C4-2B (cell line): Measurements from ENCODE around the gene PCDHGA3.
"Not testable (repeated sequence)": the region's sequence is repeated elsewhere in the genome, so short reads cannot be mapped to it uniquely, and the experiment has no call there.

Experiments
- H3K27ac ChIP-seq: fragments of 450-650 bp; 2 replicates; pipeline ENCODE4 v1.5.1; 2017
- ZFX ChIP-seq: fragments of 450-650 bp; IDR thresholded peaks from 2 replicates; pipeline ENCODE4 v1.6.1; 2017
- TF ChIP-seq, protein P1 (sequence below): fragments of 450-650 bp; conservative IDR thresholded peaks from 2 replicates; pipeline ENCODE4 v1.5.1; 2017; ENCODE audit warnings: mild to moderate bottlenecking

PCDHGA3 gene

DNA sequence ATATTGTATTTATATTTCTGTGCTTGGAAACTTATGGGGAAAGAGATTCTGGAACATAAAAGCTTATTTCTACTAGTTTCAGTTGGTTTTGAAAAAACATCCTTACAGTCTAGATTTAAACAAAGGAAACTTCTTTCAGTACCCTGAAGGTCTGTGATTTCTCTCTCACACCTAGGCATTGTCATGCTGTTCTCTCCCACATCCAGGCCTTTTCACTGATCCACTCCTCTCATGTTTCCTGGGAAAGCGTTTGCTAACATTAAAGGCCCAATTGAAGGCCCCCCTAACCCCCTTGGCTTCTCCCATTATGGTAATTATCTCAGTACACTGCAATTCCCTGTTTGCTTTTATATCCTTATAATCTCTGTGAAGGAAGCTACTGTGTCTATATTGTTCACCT, 856 bp upstream of the PCDHGA3 start:
- TF ChIP-seq ZFX, result no peak
- TF ChIP-seq, protein P1, sequence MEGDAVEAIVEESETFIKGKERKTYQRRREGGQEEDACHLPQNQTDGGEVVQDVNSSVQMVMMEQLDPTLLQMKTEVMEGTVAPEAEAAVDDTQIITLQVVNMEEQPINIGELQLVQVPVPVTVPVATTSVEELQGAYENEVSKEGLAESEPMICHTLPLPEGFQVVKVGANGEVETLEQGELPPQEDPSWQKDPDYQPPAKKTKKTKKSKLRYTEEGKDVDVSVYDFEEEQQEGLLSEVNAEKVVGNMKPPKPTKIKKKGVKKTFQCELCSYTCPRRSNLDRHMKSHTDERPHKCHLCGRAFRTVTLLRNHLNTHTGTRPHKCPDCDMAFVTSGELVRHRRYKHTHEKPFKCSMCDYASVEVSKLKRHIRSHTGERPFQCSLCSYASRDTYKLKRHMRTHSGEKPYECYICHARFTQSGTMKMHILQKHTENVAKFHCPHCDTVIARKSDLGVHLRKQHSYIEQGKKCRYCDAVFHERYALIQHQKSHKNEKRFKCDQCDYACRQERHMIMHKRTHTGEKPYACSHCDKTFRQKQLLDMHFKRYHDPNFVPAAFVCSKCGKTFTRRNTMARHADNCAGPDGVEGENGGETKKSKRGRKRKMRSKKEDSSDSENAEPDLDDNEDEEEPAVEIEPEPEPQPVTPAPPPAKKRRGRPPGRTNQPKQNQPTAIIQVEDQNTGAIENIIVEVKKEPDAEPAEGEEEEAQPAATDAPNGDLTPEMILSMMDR, result no peak
- H3K27ac ChIP-seq, result no peak overlapping the region

DNA sequence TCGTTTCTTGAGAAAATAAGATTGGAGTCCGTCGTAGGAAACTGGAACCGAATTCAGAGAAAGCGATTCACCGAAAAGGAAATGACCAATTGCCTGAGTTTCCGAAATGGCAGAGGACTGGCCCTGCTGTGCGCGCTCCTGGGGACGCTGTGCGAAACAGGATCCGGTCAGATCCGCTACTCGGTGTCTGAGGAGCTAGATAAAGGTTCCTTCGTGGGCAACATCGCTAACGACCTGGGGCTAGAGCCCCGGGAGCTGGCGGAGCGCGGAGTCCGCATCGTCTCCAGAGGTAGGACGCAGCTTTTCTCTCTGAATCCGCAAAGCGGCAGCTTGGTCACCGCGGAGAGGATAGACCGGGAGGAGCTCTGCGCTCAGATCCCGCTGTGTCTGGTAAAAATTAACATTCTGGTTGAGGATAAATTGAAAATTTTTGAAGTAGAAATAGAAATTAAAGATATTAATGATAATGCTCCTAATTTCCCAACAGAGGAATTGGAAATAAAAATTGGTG, 379 bp downstream of the PCDHGA3 start:
- no peak overlapping the region for H3K27ac ChIP-seq
- TF ChIP-seq ZFX, result no peak
- TF ChIP-seq, protein P1, result peak; percentile 35

DNA sequence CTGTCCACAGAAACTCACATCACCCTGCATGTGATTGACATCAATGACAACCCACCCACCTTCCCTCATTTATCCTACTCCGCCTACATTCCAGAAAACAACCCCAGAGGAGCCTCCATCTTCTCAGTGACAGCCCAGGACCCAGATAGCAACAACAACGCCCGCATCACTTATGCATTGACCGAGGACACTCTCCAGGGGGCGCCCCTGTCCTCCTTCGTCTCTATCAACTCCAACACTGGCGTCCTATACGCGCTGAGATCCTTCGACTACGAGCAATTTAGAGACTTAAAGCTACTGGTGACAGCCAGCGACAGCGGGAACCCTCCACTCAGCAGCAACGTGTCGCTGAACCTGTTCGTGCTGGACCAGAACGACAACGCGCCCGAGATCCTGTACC, 1.7 kb downstream of the PCDHGA3 start:
- H3K27ac ChIP-seq, result no peak overlapping the region
- TF ChIP-seq, protein P1, result peak; percentile 25
- TF ChIP-seq ZFX, result no peak

DNA sequence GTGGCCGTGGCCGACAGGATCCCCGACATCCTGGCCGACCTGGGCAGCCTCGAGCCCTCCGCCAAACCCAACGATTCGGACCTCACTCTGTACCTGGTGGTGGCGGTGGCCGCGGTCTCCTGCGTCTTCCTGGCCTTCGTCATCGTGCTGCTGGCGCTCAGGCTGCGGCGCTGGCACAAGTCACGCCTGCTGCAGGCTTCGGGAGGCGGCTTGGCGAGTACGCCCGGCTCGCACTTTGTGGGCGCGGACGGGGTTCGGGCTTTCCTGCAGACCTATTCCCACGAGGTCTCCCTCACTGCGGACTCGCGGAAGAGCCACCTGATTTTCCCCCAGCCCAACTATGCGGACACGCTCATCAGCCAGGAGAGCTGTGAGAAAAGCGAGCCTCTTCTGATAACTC, 2.4 kb downstream of the PCDHGA3 start:
- H3K27ac ChIP-seq, result not testable (repeated sequence)

DNA sequence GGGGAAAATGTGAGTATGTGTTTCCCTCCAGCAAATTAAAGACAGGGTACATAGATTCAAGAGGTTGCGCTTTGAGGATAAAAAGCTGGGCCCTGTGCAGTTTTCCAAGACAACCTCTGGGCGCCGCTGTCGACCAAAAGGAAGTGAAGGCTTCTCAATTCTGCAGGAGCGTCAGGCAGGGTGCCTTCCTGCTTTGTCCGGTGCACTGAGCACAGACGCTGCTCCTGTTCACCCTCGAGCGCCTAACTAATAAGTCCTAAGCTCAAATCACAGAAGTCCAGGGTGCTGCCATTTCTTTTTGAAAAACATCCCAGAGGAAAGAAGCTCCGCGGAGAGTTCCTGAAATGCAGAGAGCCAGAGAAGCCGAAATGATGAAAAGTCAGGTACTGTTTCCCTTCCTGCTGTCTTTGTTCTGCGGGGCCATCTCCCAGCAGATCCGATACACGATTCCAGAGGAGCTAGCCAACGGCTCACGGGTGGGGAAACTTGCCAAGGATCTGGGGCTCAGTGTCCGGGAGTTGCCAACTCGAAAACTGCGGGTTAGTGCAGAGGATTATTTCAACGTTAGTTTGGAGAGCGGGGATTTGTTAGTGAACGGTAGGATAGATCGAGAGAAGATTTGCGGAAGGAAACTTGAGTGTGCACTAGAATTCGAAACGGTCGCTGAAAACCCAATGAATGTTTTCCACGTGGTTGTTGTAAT, 6.4 kb downstream of the PCDHGA3 start, which contains the start of gene PCDHGB1:
TSS of gene PCDHGB1 (plus strand) at position 183 of the 703 bp plus-strand sequence. CDS start at position 345, 162 bp downstream.
- no peak for TF ChIP-seq ZFX
- TF ChIP-seq, protein P1, result peak; percentile 84
- H3K27ac ChIP-seq, result no peak within 1 kb of the TSS

DNA sequence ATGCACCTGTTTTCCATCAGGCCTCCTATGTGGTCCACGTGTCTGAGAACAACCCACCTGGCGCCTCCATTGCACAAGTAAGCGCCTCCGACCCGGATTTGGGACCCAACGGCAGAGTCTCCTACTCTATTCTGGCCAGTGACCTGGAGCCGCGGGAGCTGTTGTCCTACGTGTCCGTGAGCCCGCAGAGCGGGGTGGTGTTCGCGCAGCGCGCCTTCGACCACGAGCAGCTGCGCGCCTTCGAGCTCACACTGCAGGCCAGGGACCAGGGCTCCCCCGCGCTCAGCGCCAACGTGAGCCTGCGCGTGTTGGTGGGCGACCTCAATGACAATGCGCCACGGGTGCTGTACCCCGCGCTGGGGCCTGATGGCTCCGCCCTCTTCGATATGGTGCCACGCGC, 8.0 kb downstream of the PCDHGA3 start:
- no peak for TF ChIP-seq ZFX
- TF ChIP-seq, protein P1, result no peak

DNA sequence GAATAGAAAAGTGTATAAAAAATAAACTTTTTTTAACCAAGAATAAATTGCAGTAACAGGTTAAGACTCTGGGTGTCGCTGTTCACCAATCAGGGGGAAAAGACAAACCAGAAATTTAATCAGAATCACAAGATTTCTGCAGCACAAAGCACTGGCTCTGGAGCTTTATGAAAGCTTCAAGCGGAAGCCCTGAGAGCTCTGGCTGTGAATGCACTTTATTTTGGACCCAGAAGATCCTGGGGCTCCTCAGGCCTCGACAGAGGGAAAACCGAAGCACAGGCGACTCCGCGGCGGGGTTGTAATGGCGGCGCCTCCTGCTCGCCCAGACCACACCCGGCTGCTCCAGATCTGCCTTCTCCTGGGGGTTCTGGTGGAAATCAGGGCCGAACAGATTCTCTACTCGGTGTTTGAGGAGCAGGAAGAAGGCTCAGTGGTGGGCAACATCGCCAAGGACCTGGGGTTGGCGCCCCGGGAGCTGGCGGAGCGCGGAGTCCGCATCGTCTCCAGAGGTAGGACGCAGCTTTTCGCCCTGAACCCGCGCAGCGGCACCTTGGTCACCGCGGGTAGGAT, 11.4 kb downstream of the PCDHGA3 start, which contains the start of gene PCDHGA4:
TSS of gene PCDHGA4 (plus strand) at position 122 of the 570 bp plus-strand sequence. CDS start at position 209, 87 bp downstream.
- no peak within 1 kb of the TSS for H3K27ac ChIP-seq
- TF ChIP-seq ZFX, result no peak
- TF ChIP-seq, protein P1, result peak; percentile 78

More for the DNA sequence above, 8.0 kb downstream of the PCDHGA3 start:
- H3K27ac ChIP-seq, result no peak overlapping the region

DNA sequence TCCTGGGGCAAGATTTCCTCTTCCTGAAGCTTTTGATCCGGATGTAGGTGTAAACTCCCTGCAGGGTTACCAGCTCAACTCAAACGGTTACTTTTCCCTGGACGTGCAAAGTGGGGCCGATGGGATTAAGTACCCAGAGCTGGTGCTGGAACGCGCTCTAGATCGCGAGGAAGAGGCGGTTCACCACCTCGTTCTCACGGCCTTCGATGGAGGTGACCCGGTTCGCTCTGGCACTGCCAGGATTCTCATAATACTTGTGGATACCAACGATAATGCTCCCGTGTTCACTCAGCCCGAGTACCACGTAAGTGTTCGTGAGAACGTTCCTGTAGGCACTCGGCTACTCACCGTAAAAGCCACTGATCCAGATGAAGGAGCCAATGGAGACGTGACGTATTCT, 12.0 kb downstream of the PCDHGA3 start:
- H3K27ac ChIP-seq, result no peak overlapping the region
- TF ChIP-seq, protein P1, result no peak
- TF ChIP-seq ZFX, result no peak
